ENCODE results near the gene MAOA. TPM values are rescaled to one million over a fixed set of nuclear protein-coding genes. Genes with fewer than 3 reads are reported as not detected.
A peak's percentile ranks its signal among the peaks of the same experiment; 100 is the strongest.
"Not testable (repeated sequence)": the region's sequence is repeated elsewhere in the genome, so short reads cannot be mapped to it uniquely, and the experiment has no call there.

The MAOA gene
- polyA plus RNA-seq (2013, experiment 1 of 2) = 5.6 TPM
- polyA plus RNA-seq (2013, experiment 2 of 2) = 8.7 TPM

GRCh38 chrX:43656005-43656494 lies at the start of gene MAOA:
TSS of gene MAOA (plus strand) at chrX:43656299. CDS start at chrX:43656342, 43 bp downstream.
- Histone ChIP-seq H3K27ac (ENCODE audit: low read depth, low read length, severe bottlenecking) (no peak within 1 kb of the TSS), H3K9me3 (ENCODE audit: control insufficient read depth, low read length) (no peaks in the 10 kb centered on the region), H3K36me3 (ENCODE audit: control insufficient read depth, insufficient read depth, low read length) (no peaks in the 10 kb centered on the region), H3K4me1 (ENCODE audit: control insufficient read depth, insufficient read depth, low read length, poor library complexity, severe bottlenecking) (no peaks in the 10 kb centered on the region), H3K4me3 (ENCODE audit: extremely low read depth, insufficient read depth, low read length, poor library complexity, severe bottlenecking) (peak within 1 kb of the TSS; percentile 53)
- WGBS, 2 experiments (ENCODE audit: insufficient coverage in 2 of 2) = 0 to 15% methylated on average over 5 to 8 of the region's 29 CpGs

- Histone ChIP-seq H3K4me3 (ENCODE audit: extremely low read depth, insufficient read depth, low read length, poor library complexity, severe bottlenecking) (no peak overlapping the region), H3K4me1 (ENCODE audit: control insufficient read depth, insufficient read depth, low read length, poor library complexity, severe bottlenecking) (no peaks in the 10 kb centered on the region), H3K36me3 (ENCODE audit: control insufficient read depth, insufficient read depth, low read length) (no peaks in the 10 kb centered on the region), H3K27ac (ENCODE audit: low read depth, low read length, severe bottlenecking) (no peak overlapping the region), H3K9me3 (ENCODE audit: control insufficient read depth, low read length) (no peaks in the 10 kb centered on the region)
Measured at GRCh38 chrX:43612400-43612799, 43.7 kb upstream of the MAOA start.

- Histone ChIP-seq H3K4me1 (ENCODE audit: control insufficient read depth, insufficient read depth, low read length, poor library complexity, severe bottlenecking) (no peaks in the 10 kb centered on the region), H3K27ac (ENCODE audit: low read depth, low read length, severe bottlenecking) (no peak overlapping the region), H3K36me3 (ENCODE audit: control insufficient read depth, insufficient read depth, low read length) (no peaks in the 10 kb centered on the region), H3K4me3 (ENCODE audit: extremely low read depth, insufficient read depth, low read length, poor library complexity, severe bottlenecking) (no peak overlapping the region), H3K9me3 (ENCODE audit: control insufficient read depth, low read length) (no peaks in the 10 kb centered on the region)
- WGBS, 2 experiments (ENCODE audit: insufficient coverage in 2 of 2) = 80 to 88% methylated on average over 1 to 2 of the region's 5 CpGs
Measured at GRCh38 chrX:43615660-43616059, 40.4 kb upstream of the MAOA start.

GRCh38 chrX:43618366-43619205 lies 37.5 kb upstream of the MAOA start:
- H3K4me1 ChIP-seq (ENCODE audit: control insufficient read depth, insufficient read depth, low read length, poor library complexity, severe bottlenecking) = no peaks in the 10 kb centered on the region
- 25 to 40% methylated on average over 1 of the region's 3 CpGs for WGBS, 2 experiments (ENCODE audit: insufficient coverage in 2 of 2)
- no peak overlapping the region for H3K27ac ChIP-seq (ENCODE audit: low read depth, low read length, severe bottlenecking)
- no peaks in the 10 kb centered on the region for H3K36me3 ChIP-seq (ENCODE audit: control insufficient read depth, insufficient read depth, low read length)
- H3K4me3 ChIP-seq (ENCODE audit: extremely low read depth, insufficient read depth, low read length, poor library complexity, severe bottlenecking) = no peak overlapping the region
- H3K9me3 ChIP-seq (ENCODE audit: control insufficient read depth, low read length) = no peaks in the 10 kb centered on the region

GRCh38 chrX:43619861-43620260 lies 36.2 kb upstream of the MAOA start:
- not testable (repeated sequence) for H3K36me3 ChIP-seq (ENCODE audit: control insufficient read depth, insufficient read depth, low read length); H3K9me3 ChIP-seq (ENCODE audit: control insufficient read depth, low read length); H3K27ac ChIP-seq (ENCODE audit: low read depth, low read length, severe bottlenecking); H3K4me1 ChIP-seq (ENCODE audit: control insufficient read depth, insufficient read depth, low read length, poor library complexity, severe bottlenecking); H3K4me3 ChIP-seq (ENCODE audit: extremely low read depth, insufficient read depth, low read length, poor library complexity, severe bottlenecking)
- no CpG with 5 or more reads among the region's 2 CpGs for WGBS, 2 experiments (ENCODE audit: insufficient coverage in 2 of 2)

- Histone ChIP-seq H3K9me3 (ENCODE audit: control insufficient read depth, low read length) (no peaks in the 10 kb centered on the region), H3K27ac (ENCODE audit: low read depth, low read length, severe bottlenecking) (no peak overlapping the region), H3K36me3 (ENCODE audit: control insufficient read depth, insufficient read depth, low read length) (no peaks in the 10 kb centered on the region), H3K4me1 (ENCODE audit: control insufficient read depth, insufficient read depth, low read length, poor library complexity, severe bottlenecking) (no peaks in the 10 kb centered on the region), H3K4me3 (ENCODE audit: extremely low read depth, insufficient read depth, low read length, poor library complexity, severe bottlenecking) (no peak overlapping the region)
Measured at GRCh38 chrX:43627147-43627546, 29.0 kb upstream of the MAOA start.

- H3K9me3 ChIP-seq (ENCODE audit: control insufficient read depth, low read length) = no peaks in the 10 kb centered on the region
- H3K27ac ChIP-seq (ENCODE audit: low read depth, low read length, severe bottlenecking) = no peak overlapping the region
- H3K4me3 ChIP-seq (ENCODE audit: extremely low read depth, insufficient read depth, low read length, poor library complexity, severe bottlenecking) = no peak overlapping the region
- H3K36me3 ChIP-seq (ENCODE audit: control insufficient read depth, insufficient read depth, low read length) = no peaks in the 10 kb centered on the region
- H3K4me1 ChIP-seq (ENCODE audit: control insufficient read depth, insufficient read depth, low read length, poor library complexity, severe bottlenecking) = no peaks in the 10 kb centered on the region
- no CpG with 5 or more reads among the region's 1 CpG for WGBS, 2 experiments (ENCODE audit: insufficient coverage in 2 of 2)
Measured at GRCh38 chrX:43627669-43628068, 28.4 kb upstream of the MAOA start.

GRCh38 chrX:43629229-43629628 lies 26.9 kb upstream of the MAOA start:
- WGBS, 2 experiments (ENCODE audit: insufficient coverage in 2 of 2) = no CpG with 5 or more reads among the region's 1 CpG
- Histone ChIP-seq H3K4me1 (ENCODE audit: control insufficient read depth, insufficient read depth, low read length, poor library complexity, severe bottlenecking) (no peaks in the 10 kb centered on the region), H3K36me3 (ENCODE audit: control insufficient read depth, insufficient read depth, low read length) (no peaks in the 10 kb centered on the region), H3K27ac (ENCODE audit: low read depth, low read length, severe bottlenecking) (no peak overlapping the region), H3K9me3 (ENCODE audit: control insufficient read depth, low read length) (no peaks in the 10 kb centered on the region), H3K4me3 (ENCODE audit: extremely low read depth, insufficient read depth, low read length, poor library complexity, severe bottlenecking) (no peak overlapping the region)

GRCh38 chrX:43631841-43632240 lies 24.3 kb upstream of the MAOA start:
- no peak overlapping the region for H3K4me3 ChIP-seq (ENCODE audit: extremely low read depth, insufficient read depth, low read length, poor library complexity, severe bottlenecking)
- H3K27ac ChIP-seq (ENCODE audit: low read depth, low read length, severe bottlenecking) = no peak overlapping the region
- no peaks in the 10 kb centered on the region for H3K36me3 ChIP-seq (ENCODE audit: control insufficient read depth, insufficient read depth, low read length)
- no peaks in the 10 kb centered on the region for H3K4me1 ChIP-seq (ENCODE audit: control insufficient read depth, insufficient read depth, low read length, poor library complexity, severe bottlenecking)
- WGBS, 2 experiments (ENCODE audit: insufficient coverage in 2 of 2) = no CpG with 5 or more reads among the region's 1 CpG
- H3K9me3 ChIP-seq (ENCODE audit: control insufficient read depth, low read length) = no peaks in the 10 kb centered on the region

- 86% methylated on average over 1 of the region's 1 CpG; no CpG with 5 or more reads in 1 of the 2 experiments for WGBS, 2 experiments (ENCODE audit: insufficient coverage in 2 of 2)
- H3K9me3 ChIP-seq (ENCODE audit: control insufficient read depth, low read length) = no peaks in the 10 kb centered on the region
- H3K4me3 ChIP-seq (ENCODE audit: extremely low read depth, insufficient read depth, low read length, poor library complexity, severe bottlenecking) = no peak overlapping the region
- H3K36me3 ChIP-seq (ENCODE audit: control insufficient read depth, insufficient read depth, low read length) = no peaks in the 10 kb centered on the region
- H3K27ac ChIP-seq (ENCODE audit: low read depth, low read length, severe bottlenecking) = no peak overlapping the region
- H3K4me1 ChIP-seq (ENCODE audit: control insufficient read depth, insufficient read depth, low read length, poor library complexity, severe bottlenecking) = no peaks in the 10 kb centered on the region
Measured at GRCh38 chrX:43633081-43633480, 23.0 kb upstream of the MAOA start.

GRCh38 chrX:43633757-43634156 lies 22.3 kb upstream of the MAOA start:
- no peaks in the 10 kb centered on the region for H3K9me3 ChIP-seq (ENCODE audit: control insufficient read depth, low read length)
- no peaks in the 10 kb centered on the region for H3K36me3 ChIP-seq (ENCODE audit: control insufficient read depth, insufficient read depth, low read length)
- WGBS, 2 experiments (ENCODE audit: insufficient coverage in 2 of 2) = no CpG with 5 or more reads among the region's 3 CpGs
- H3K4me3 ChIP-seq (ENCODE audit: extremely low read depth, insufficient read depth, low read length, poor library complexity, severe bottlenecking) = no peak overlapping the region
- no peaks in the 10 kb centered on the region for H3K4me1 ChIP-seq (ENCODE audit: control insufficient read depth, insufficient read depth, low read length, poor library complexity, severe bottlenecking)
- no peak overlapping the region for H3K27ac ChIP-seq (ENCODE audit: low read depth, low read length, severe bottlenecking)
